Epithelial cell of proximal tubule (primary cell): ENCODE measurements around the gene ASCL5. TPM values are rescaled to one million over a fixed set of nuclear protein-coding genes. Genes with fewer than 3 reads are reported as not detected.

Experiments used
- DNase-seq: peaks from one replicate; pipeline ENCODE4 v3.0.0-alpha.2; 2011; ENCODE audit warnings: low read depth
- H3K4me3 ChIP-seq: 2 replicates; pipeline ENCODE4 v1.5.1; 2011; ENCODE audit warnings: low read depth, mild to moderate bottlenecking, low read length
- CTCF ChIP-seq: conservative IDR thresholded peaks from 2 replicates; pipeline ENCODE4 v1.5.1; 2012; ENCODE audit warnings: low read depth, mild to moderate bottlenecking, low read length
- total RNA-seq: library from RNA; depleted of rRNA; stranded (reverse); fragments of >200 nt; gene quantifications from 2 replicates; pipeline ENCODE4 v1.2.3, GENCODE V29; 2015

The ASCL5 gene
- total RNA-seq, 1 donor from 2014 or later = not detected

- no peak for TF ChIP-seq CTCF
- DNase-seq = no peak
- no peak overlapping the region for H3K4me3 ChIP-seq
Observed at GRCh38 chr1:201125800-201126199, 1.2 kb downstream of the ASCL5 start.

- H3K4me3 ChIP-seq = no peak overlapping the region
- TF ChIP-seq CTCF = no peak
- DNase-seq = no peak
Observed at GRCh38 chr1:201125019-201125418, 2.0 kb downstream of the ASCL5 start.

GRCh38 chr1:201123866-201124265 lies 3.1 kb downstream of the ASCL5 start:
- no peak for DNase-seq
- TF ChIP-seq CTCF = no peak
- no peak overlapping the region for H3K4me3 ChIP-seq

GRCh38 chr1:201122321-201122957 lies 4.5 kb downstream of the ASCL5 start:
- no peak overlapping the region for H3K4me3 ChIP-seq
- no peak for TF ChIP-seq CTCF
- no peak for DNase-seq

GRCh38 chr1:201119206-201120197 lies 7.5 kb downstream of the ASCL5 start:
- TF ChIP-seq CTCF = peak; percentile 81
- no peak for DNase-seq
- no peak overlapping the region for H3K4me3 ChIP-seq

- TF ChIP-seq CTCF = no peak
- no peak overlapping the region for H3K4me3 ChIP-seq
- DNase-seq = no peak
Observed at GRCh38 chr1:201116091-201116490, 10.9 kb downstream of the ASCL5 start.
